Lower leg skin (tissue), 4 donors: ENCODE measurements around the gene AVP. TPM values are rescaled to one million over a fixed set of nuclear protein-coding genes. Genes with fewer than 3 reads are reported as not detected.

Source experiments
- DNase-seq, 2 donors: peaks; one replicate each; pipeline ENCODE4 v3.0.0-alpha.2; 2019; ENCODE audit warnings: low spot score in 2 of 2
- H3K4me3 ChIP-seq: fragments of 200-600 bp; sonication (generic); 2 replicates; pipeline ENCODE4 v1.5.1; 2017; ENCODE audit warnings: mild to moderate bottlenecking, low read depth; ENCODE audit not compliant: poor library complexity, severe bottlenecking
- POLR2A ChIP-seq, 2 donors: fragments of 450-650 bp; IDR thresholded peaks; one replicate each; pipeline ENCODE4 v1.6.1; 2016 to 2017; ENCODE audit warnings: antibody characterized with exemption in 2 of 2, mild to moderate bottlenecking in 1 of 2, moderate library complexity in 1 of 2
- WGBS, 2 donors: methylation state at CpG; one replicate each; pipeline ENCODE4 v1.1.5; 2018; 5-methylcytosine and 5-hydroxymethylcytosine counted together
- intact Hi-C: fragments of 100-400 bp; cut with DNase I; formaldehyde crosslinking; loops from one replicate; pipeline ENCODE4 v1.15.0; 2023; ENCODE audit warnings: low total_unique reads
- total RNA-seq, 4 donors: library from RNA; depleted of rRNA; stranded (reverse); fragments of >200 nt; gene quantifications; one replicate each; pipeline ENCODE4 v1.1.0, GENCODE V29; 2016
- TF ChIP-seq, protein P1 (sequence below), 3 donors: fragments of 450-650 bp; IDR thresholded peaks; one replicate each; pipeline ENCODE4 v1.5.1; 2016; ENCODE audit warnings: antibody characterized with exemption in 3 of 3, mild to moderate bottlenecking in 3 of 3, moderate library complexity in 2 of 3

AVP gene
- total RNA-seq, 4 donors from 2014 or later: not detected

DNA sequence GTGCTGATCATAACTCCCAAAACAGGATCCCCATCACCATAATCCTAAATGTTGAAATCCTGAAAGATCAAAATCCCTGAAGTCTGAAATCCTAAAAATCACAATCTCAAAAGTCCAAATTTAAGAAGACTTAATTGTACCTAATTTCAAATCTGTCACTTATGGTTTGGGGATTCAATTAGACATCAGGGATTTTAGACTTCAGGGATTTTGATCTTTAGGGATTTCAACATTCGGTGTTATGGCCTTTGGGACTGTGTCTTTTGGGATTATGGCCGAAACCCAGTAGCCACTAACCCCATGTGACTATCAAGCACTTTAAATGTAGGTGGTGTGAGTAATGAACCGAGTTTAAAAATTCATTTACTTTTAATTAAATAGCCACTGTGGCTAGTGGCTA, 21.7 kb upstream of the AVP start:
- intact Hi-C loops: no loop called here
- 85 to 97% methylated on average over 3 of the region's 3 CpGs for WGBS, 2 donors
- no peak for DNase-seq
- no peak for TF ChIP-seq POLR2A (IDR thresholded peaks at IDR 0.05)
- TF ChIP-seq, protein P1, sequence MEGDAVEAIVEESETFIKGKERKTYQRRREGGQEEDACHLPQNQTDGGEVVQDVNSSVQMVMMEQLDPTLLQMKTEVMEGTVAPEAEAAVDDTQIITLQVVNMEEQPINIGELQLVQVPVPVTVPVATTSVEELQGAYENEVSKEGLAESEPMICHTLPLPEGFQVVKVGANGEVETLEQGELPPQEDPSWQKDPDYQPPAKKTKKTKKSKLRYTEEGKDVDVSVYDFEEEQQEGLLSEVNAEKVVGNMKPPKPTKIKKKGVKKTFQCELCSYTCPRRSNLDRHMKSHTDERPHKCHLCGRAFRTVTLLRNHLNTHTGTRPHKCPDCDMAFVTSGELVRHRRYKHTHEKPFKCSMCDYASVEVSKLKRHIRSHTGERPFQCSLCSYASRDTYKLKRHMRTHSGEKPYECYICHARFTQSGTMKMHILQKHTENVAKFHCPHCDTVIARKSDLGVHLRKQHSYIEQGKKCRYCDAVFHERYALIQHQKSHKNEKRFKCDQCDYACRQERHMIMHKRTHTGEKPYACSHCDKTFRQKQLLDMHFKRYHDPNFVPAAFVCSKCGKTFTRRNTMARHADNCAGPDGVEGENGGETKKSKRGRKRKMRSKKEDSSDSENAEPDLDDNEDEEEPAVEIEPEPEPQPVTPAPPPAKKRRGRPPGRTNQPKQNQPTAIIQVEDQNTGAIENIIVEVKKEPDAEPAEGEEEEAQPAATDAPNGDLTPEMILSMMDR (IDR thresholded peaks at IDR 0.05): no peak
- no peak overlapping the region for H3K4me3 ChIP-seq

GRCh38 chr20:3105256-3106137, 21.0 kb upstream of the AVP start:
- DNase-seq: no peak
- TF ChIP-seq POLR2A (IDR thresholded peaks at IDR 0.05): no peak
- TF ChIP-seq, protein P1 (IDR thresholded peaks at IDR 0.05): no peak
- H3K4me3 ChIP-seq: no peak overlapping the region
- intact Hi-C loops: no loop called here
- WGBS, 2 donors: 93 to 96% methylated on average over 18 of the region's 18 CpGs

GRCh38 chr20:3103369-3104032, 19.0 kb upstream of the AVP start:
- no peak overlapping the region for H3K4me3 ChIP-seq
- WGBS, 2 donors: 62 to 69% methylated on average over 3 of the region's 3 CpGs
- intact Hi-C loops: no loop called here
- no peak for DNase-seq
- TF ChIP-seq, protein P1 (IDR thresholded peaks at IDR 0.05): no peak
- TF ChIP-seq POLR2A (IDR thresholded peaks at IDR 0.05): no peak

DNA sequence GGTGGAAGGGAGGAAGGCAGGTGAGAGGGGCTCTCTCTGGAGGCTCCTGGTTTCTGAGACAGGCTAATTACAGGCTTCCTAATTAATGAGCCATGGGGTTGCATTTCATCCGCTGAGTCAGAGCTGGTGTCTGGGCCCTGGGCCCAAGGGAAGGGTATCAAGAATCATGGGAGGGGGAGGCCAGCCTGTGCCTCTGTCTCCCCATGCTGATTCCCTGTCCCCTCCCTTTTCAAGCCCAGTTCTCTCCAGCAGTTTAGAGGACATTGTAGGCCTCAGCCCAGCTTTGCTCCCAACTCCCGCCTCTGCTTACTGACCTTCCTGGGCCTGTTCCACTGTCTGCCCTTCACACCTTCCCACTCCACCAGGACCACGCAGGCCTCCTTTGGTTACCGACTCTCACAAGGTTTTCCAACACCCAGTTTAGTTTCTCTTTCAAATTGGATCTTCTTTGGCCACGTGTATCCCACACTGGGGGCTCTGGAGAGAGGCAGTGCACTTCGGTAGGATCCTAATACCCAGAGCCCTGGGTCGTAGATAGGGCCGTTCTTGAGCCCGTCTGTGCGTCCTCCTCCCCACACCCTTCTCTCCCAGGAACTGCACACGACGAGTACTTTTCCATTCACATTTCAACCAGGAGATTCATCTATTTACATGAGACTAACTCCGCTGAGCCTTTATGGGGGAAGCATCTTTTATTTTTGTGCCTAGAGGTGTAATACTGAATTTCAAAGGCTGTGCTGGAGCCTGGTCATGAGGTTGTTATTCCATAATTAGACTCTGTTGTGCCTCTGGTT, 18.2 kb upstream of the AVP start:
- TF ChIP-seq, protein P1 (IDR thresholded peaks at IDR 0.05): no peak
- no peak for TF ChIP-seq POLR2A (IDR thresholded peaks at IDR 0.05)
- intact Hi-C loops: no loop called here
- H3K4me3 ChIP-seq: no peak overlapping the region
- DNase-seq: no peak
- WGBS, 2 donors: 75% methylated on average over 12 to 13 of the region's 13 CpGs

DNA sequence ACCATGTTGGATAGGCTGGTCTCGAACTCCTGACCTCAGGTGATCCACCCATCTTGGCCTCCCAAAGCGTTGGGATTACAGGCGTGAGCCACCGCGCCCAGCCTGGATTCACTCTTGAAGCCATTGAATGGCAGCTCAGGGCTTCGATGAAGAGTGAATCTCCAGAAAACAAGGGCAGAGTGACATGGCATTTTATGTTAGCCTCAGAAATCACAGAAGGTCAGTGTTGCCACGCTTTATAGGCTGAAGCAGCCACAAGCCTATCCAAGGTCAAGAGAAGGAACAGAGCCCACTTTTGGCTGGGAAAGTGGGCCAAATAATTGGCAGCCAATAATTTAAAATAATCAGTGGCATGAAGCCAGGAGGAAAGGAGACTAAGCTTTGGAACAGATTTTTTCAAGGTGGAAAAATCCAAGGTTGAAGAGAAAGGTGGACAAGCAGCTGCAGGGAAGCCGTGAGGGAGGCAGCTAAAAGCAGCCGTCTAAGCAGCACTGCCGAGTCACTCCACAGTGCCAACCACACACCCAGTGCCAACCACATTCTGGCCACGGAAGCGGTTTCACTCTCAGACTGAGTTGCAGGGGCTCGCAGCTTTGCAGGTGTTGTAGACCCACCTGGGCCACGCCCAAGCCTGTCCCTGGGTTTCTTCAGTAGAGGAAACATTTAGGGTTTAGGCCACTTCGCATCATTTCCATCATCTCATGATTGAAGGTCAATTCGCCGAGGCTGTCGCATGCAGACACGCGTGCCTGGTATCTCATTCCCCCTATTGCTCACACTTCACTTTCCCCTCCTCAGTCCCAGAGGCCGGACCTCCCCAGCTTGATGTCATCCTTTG, 17.4 kb upstream of the AVP start:
- 74 to 79% methylated on average over 21 of the region's 21 CpGs for WGBS, 2 donors
- intact Hi-C loops: no loop called here
- no peak overlapping the region for H3K4me3 ChIP-seq
- TF ChIP-seq, protein P1 (IDR thresholded peaks at IDR 0.05): no peak
- no peak for DNase-seq
